ENCODE results near the gene SYCP2.

SYCP2 gene

DNA sequence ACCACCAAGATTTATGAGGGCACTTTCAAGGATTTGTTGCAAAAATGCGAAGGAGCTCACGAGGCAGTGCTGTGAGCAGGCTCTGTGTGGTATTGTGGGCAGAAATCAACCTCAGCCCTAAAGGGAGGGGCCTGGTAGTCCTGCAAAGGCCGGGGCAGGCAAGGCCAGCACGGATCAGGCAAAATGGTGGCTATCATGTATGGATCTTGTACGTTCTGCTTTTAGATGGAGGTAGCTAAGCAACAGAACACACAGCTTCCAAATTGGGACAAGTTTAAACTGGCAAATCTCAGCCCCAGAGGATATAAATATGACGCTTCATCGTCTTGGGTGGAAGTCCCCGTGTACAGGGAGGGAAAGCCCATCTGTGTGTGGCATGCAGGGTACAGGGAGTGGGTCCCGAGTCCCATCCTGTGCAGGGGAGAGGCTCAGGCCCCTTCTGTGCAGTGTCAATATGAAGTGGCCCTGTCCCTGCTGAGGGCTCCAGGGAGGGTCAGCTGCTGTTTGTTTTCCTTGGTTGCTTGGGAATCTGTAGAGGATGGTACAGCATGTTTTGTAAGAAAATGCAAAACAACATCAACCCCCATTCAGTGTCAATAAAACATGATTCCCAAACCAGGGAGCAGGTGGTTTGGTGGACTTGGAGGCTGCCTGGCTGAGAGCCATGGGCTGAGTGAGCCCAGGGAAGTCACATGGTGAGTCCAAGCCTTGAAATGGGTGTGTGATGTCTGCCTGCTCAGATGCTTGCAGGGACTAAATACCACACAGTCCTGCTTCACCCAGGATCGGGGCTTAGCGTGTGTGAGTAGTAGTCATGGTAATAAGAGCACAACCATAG lies 113.0 kb downstream of the SYCP2 start:
- DNase-seq = no peak

DNA sequence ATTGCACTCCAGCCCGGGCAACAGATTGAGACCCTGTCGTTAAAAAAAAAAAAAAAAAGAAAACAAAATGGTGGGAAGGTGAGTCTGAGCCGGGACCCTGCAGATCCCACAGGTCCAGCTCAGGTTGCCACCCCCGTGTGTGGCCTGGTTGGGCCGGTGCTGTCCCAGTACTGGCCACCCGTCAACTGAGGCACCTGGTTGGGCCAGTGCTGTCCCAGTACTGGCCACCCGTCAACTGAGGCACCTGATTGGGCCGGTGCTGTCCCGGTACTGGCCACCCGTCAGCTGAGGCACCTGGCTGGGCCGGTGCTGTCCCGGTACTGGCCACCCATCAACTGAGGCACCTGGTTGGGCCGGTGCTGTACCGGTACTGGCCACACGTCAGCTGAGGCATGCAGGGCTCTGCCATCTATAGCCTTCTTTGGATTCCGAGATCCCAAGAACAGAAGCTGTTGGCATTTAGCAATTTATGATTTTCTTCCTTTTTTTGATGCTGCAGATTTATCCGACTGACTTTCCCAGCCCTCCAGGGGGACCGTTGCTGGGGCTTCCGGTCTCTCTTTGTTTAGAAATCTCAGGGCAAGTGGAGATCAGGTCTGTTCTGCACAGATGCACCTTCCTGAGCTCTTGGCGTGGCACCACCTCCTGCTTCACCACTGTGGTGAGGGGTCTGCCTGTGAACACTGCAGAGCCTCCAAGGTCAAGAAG lies 113.8 kb downstream of the SYCP2 start:
- no peak for DNase-seq

DNA sequence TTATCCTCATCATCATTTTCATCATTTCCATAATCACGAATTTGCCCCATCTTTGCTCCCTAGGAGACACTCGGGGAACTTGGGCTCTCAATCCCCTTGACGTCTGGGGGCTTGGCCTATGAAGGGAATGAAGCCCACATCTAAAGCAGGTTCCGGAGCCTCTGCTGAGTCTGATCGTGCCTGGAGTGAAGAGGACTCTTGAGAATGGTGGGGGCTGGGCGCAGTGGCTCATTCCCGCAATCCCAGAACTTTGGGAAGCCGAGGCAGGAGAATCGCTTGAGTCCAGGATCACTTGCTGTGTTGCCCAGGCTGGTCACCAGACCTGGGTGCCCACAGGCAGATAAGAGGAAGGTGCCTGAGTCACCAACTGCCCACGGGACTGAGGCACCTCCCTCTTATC lies 114.5 kb downstream of the SYCP2 start:
- no peak for DNase-seq

DNA sequence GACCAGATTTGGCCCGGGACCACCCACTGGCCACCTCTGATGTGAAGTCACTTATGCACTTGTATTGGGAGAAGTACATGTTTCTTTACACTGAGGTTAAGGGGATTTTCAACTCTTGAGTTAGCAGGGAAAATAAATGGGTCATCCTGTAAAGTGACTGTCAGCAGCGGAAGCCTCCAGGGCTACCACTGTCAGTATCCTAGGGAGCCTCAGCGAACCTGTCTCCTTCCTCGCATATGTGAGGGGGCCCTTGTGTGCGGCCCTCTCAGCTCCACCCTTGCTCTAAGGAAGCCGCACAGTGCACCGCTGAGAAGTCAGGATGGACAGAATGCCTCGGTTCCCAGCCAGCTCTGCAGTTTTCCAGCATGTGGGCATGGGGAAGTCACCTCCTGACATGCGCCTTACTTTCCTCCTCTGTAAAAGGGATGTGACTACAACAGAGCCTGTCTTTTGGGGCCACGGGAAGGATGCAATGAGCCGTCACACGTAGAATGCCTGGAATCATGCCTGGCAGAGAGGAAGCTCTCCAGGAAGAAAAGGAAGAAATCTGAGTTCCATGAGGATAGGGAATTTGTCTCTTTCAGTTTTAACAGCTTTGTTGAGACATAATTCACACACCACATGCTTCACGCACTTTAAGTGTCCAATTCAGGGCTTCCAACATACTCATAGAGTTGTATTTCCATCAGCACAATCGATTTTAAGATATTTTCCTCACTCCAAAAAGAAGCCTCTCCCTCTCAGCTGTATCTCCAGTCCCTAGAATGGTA lies 115.4 kb downstream of the SYCP2 start:
- no peak for DNase-seq

DNA sequence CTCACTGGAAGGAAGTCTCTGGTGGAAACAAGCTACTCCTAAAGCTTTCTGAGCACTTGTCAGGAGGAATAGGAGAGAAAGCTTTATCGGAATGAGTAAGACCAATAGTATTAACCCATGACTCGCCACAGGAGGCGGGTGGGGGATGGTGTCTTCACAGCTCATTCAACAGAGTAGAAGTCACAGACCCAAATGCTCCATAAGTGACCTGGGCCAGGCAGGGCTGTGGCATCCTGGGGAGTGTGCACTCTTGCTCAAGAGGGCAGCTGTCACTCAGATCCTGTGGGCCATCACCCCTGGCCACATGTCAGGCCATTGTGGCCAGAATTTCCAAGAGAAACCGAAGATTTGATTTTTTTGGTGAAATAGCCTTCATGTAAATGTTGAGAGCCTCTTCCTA lies 116.0 kb downstream of the SYCP2 start:
- DNase-seq = no peak

DNA sequence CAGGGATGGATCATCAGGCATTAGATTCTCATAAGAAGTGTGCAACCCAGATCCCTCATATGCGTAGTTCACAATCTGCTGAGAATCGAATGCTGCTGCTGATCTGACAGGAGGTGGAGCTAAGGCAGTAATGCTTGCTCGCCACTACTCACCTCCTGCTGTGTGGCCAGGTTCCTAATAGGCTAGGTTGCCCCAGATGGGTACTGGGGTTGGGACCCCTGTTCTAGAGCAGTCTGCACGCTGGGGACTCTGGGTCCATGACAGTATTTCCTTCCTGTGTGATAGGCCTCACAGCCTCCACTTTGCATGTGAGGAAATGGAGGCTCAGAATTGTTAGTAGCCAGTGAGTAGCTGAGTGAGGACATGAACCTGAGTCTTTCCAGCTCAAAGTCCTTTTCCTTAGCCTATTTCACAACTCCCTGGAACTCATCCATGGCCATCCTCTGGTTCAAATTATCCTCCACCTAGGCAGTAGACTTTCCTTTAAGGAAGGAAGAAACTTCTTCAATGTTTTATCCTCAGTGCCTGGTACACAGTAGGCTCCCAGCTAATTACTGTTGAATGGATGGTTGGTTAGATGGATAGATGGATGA lies 117.2 kb downstream of the SYCP2 start:
- no peak for DNase-seq

DNA sequence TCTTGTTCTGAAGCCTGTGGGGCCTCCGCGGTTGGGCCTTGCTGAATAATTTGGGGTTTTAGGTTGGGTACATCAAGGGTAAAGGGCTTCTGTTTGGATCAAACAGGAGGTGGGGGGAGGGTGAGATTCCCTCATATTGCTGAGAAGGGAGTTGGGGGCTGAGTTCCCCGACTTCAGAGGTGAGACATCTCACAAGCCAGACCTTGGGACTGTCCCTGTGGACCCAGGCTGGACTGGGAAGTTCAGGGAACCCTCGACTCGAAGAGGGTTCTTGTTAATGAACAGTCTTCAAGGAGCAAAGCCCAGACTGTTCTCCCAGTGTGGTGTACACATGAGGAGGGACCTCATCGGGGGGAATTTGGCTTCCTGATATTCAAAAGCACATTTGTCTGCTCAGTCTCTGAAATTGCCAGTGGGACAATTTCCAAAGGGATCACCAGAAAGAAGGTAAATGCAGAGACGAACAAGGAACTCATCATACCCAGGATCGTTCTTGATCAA lies 118.5 kb downstream of the SYCP2 start:
- DNase-seq = no peak

DNA sequence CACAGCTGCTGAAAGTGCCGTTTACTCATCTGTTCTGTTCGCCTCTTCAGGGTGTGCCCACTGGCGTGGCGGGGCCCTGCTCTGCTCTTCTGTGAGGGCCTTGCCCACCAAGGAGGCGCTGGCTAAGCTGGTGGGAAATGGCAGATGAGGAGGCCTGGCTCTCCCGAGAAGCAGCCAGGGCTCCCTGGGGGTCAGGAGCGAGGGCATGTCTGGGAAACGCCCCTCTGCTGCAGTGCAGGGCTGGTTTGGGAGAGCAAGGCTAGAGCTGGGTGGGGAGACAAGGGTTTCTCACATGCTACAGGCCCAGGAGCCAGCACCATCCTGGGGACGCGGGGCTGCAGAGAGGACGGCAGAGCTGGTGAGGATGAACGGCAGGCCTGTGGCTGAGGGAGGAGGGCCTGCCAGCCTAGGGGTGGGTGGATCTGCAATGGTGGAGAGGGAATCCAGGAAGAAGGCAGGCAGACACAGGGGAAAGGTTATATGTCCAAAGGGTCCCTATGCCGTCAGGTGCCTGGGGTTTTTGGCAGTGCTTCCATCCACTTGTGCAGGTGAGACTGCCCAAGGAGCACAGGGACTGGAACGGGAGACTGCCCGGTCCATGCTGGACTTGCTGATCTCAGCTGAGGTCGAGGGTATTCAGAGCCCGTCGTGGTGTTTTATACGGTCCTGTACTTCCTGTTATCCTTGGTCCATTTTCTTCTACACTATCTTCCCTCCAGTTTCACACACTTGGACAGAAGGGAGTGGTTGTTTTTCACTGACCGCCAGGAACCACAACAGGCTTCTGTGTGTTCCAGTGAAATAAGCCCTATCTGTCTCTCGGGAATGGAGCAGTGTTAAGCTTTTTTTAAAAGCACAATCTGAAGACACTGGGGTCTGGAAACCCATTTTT lies 119.2 kb downstream of the SYCP2 start:
- no peak for DNase-seq

All from NCI-H1092 (cell line).